SK-N-SH (cell line): Measurements from ENCODE around the gene NUTF2. TPM values are rescaled to one million over a fixed set of nuclear protein-coding genes. Genes with fewer than 3 reads are reported as not detected.

Source experiments
- CTCF ChIA-PET: fragments of 300-600, 350-600 bp; formaldehyde crosslinking; extraction: SDS; loops from one replicate; lab custom pipeline; 2021; lab: Yijun Ruan, JAX
- POLR2A ChIA-PET: fragments of 350-600 bp; sonication (Branson Sonifier 250); formaldehyde crosslinking; extraction: SDS; loops from one replicate; lab custom pipeline; 2020; ENCODE audit warnings: antibody characterized with exemption, inconsistent platforms; lab: Yijun Ruan, JAX
- DNase-seq: peaks from one replicate; pipeline ENCODE4 v3.0.0; 2012
- H2AFZ ChIP-seq: fragments of 200-600 bp; sonication (generic); 2 replicates; pipeline ENCODE4 v1.8.1; 2016; ENCODE audit warnings: antibody characterized with exemption, mild to moderate bottlenecking, low read depth
- H3F3A ChIP-seq: fragments of 200-600 bp; sonication (generic); replicated peaks from 2 replicates; pipeline ENCODE3; 2016; ENCODE audit warnings: antibody characterized with exemption, mild to moderate bottlenecking; ENCODE audit not compliant: insufficient read depth
- H3K27ac ChIP-seq, 2 experiments: fragments of 200-500 bp in 1 of 2; fragments of 200-600 bp in 1 of 2; sonication (Bioruptor generic) in 1 of 2; sonication (generic), shearing (Covaris generic) in 1 of 2; 2 replicates each; pipeline versions ENCODE4 v1.5.1 to v1.6.1; 2014 to 2016; ENCODE audit warnings: low read depth in 2 of 2, inconsistent platforms in 1 of 2, low read length in 1 of 2, mild to moderate bottlenecking in 1 of 2, mixed read lengths in 1 of 2
- H3K27me3 ChIP-seq: fragments of 200-600 bp; sonication (generic), shearing (Covaris generic); 2 replicates; pipeline ENCODE4 v1.6.1; 2016; ENCODE audit warnings: mixed run types; ENCODE audit not compliant: insufficient read depth
- H3K36me3 ChIP-seq, 2 experiments: fragments of 200-500 bp in 1 of 2; fragments of 200-600 bp in 1 of 2; sonication (Bioruptor generic) in 1 of 2; sonication (generic) in 1 of 2; replicated peaks in 1 of 2; 2 replicates each; pipeline versions ENCODE3 to v1.5.1; 2014 to 2016; ENCODE audit warnings: low read length in 1 of 2, mild to moderate bottlenecking in 1 of 2; ENCODE audit not compliant: insufficient read depth in 2 of 2, control insufficient read depth in 1 of 2
- H3K4me1 ChIP-seq, 2 experiments: fragments of 200-500 bp in 1 of 2; fragments of 200-600 bp in 1 of 2; sonication (Bioruptor generic) in 1 of 2; sonication (generic), shearing (Covaris generic) in 1 of 2; 2 replicates each; pipeline versions ENCODE4 v1.5.1 to v1.6.1; 2014 to 2016; ENCODE audit warnings: low read depth in 1 of 2, low read length in 1 of 2, mixed run types in 1 of 2; ENCODE audit not compliant: insufficient read depth in 2 of 2, control insufficient read depth in 1 of 2
- H3K4me2 ChIP-seq: fragments of 200-600 bp; sonication (generic), shearing (Covaris generic); 2 replicates; pipeline ENCODE4 v1.6.1; 2017; ENCODE audit warnings: mixed run types
- H3K4me3 ChIP-seq, 2 experiments: fragments of 200-500 bp in 1 of 2; fragments of 200-600 bp in 1 of 2; sonication (Bioruptor generic) in 1 of 2; sonication (generic), shearing (Covaris generic) in 1 of 2; 2 replicates each; pipeline versions ENCODE4 v1.5.1 to v1.8.1; 2014 to 2016; ENCODE audit warnings: low read depth in 2 of 2, inconsistent platforms in 1 of 2, low read length in 1 of 2, mild to moderate bottlenecking in 1 of 2, mixed read lengths in 1 of 2, moderate library complexity in 1 of 2
- H3K79me2 ChIP-seq: fragments of 200-600 bp; sonication (generic); 2 replicates; pipeline ENCODE4 v1.8.1; 2017; ENCODE audit warnings: mild to moderate bottlenecking; ENCODE audit not compliant: insufficient read depth
- H3K9ac ChIP-seq: fragments of 200-600 bp; sonication (generic); 2 replicates; pipeline ENCODE4 v1.6.1; 2017; ENCODE audit warnings: mixed run types
- H3K9me2 ChIP-seq: fragments of 200-600 bp; sonication (generic); 2 replicates; pipeline ENCODE4 v1.6.1; 2017; ENCODE audit warnings: mixed run types
- H3K9me3 ChIP-seq: fragments of 200-600 bp; sonication (generic); 2 replicates; pipeline ENCODE4 v1.6.1; 2017; ENCODE audit warnings: mixed run types, mild to moderate bottlenecking, moderate library complexity
- H4K20me1 ChIP-seq: fragments of 200-600 bp; sonication (generic); 2 replicates; pipeline ENCODE4 v1.6.1; 2017; ENCODE audit warnings: mild to moderate bottlenecking, mixed run types; ENCODE audit not compliant: insufficient read depth
- CHD2 ChIP-seq: fragments of 150-350 bp; IDR thresholded peaks from 2 replicates; pipeline ENCODE4 v1.6.1; 2018; ENCODE audit warnings: low read length; ENCODE audit not compliant: partially characterized antibody
- CTCF ChIP-seq: fragments of 200-600 bp; sonication (generic); IDR thresholded peaks from 2 replicates; pipeline ENCODE4 v1.6.1; 2017; ENCODE audit warnings: antibody characterized with exemption, mild to moderate bottlenecking, moderate library complexity
- FOXJ3 ChIP-seq: sonication (generic); formaldehyde crosslinking; IDR thresholded peaks from 2 replicates; pipeline ENCODE4 v1.5.1; 2020; ENCODE audit warnings: mild to moderate bottlenecking, missing genetic modification reagents
- FOXM1 ChIP-seq: IDR thresholded peaks from 2 replicates; pipeline ENCODE4 v1.4.0; 2012; ENCODE audit warnings: low read depth, mild to moderate bottlenecking
- MEF2A ChIP-seq: IDR thresholded peaks from 2 replicates; pipeline ENCODE4 v1.4.0; 2012; ENCODE audit warnings: low read depth, borderline replicate concordance
- POLR2AphosphoS5 ChIP-seq: IDR thresholded peaks from 2 replicates; pipeline ENCODE4 v1.6.1; 2012; ENCODE audit warnings: low read depth, low read length
- RAD21 ChIP-seq: IDR thresholded peaks from 2 replicates; pipeline ENCODE4 v1.6.1; 2012; ENCODE audit warnings: mild to moderate bottlenecking, low read length
- REST ChIP-seq: IDR thresholded peaks from 2 replicates; pipeline ENCODE4 v1.6.1; 2012; ENCODE audit warnings: mild to moderate bottlenecking, low read depth, low read length, moderate library complexity
- RFX5 ChIP-seq: IDR thresholded peaks from 2 replicates; pipeline ENCODE4 v1.6.1; 2012; ENCODE audit warnings: mild to moderate bottlenecking, improper control_type of control experiment, low read length
- RXRA ChIP-seq: IDR thresholded peaks from 2 replicates; pipeline ENCODE4 v1.4.0; 2012; ENCODE audit warnings: low read depth, mild to moderate bottlenecking, borderline replicate concordance
- SIN3A ChIP-seq: IDR thresholded peaks from 2 replicates; pipeline ENCODE4 v1.6.1; 2012; ENCODE audit warnings: low read depth, mild to moderate bottlenecking, low read length, moderate library complexity, borderline replicate concordance
- SMC3 ChIP-seq: IDR thresholded peaks from 2 replicates; pipeline ENCODE4 v1.6.1; 2012; ENCODE audit warnings: low read depth, low read length, improper control_type of control experiment
- TAF1 ChIP-seq: IDR thresholded peaks from 2 replicates; pipeline ENCODE4 v1.6.1; 2012; ENCODE audit warnings: low read depth, mild to moderate bottlenecking, low read length, moderate library complexity, borderline replicate concordance
- TCF12 ChIP-seq: IDR thresholded peaks from 2 replicates; pipeline ENCODE4 v1.4.0; 2012
- USF1 ChIP-seq: IDR thresholded peaks from 2 replicates; pipeline ENCODE4 v1.4.0; 2012; ENCODE audit warnings: low read depth, borderline replicate concordance
- YY1 ChIP-seq: IDR thresholded peaks from 2 replicates; pipeline ENCODE4 v1.4.0; 2012; ENCODE audit warnings: low read depth, mild to moderate bottlenecking
- WGBS: methylation state at CpG from one replicate; pipeline ENCODE4 v1.1.6; 2017; ENCODE audit warnings: low lambda C conversion rate; 5-methylcytosine and 5-hydroxymethylcytosine counted together
- polyA plus RNA-seq, 3 experiments: library from polyadenylated mRNA; depleted of rRNA; stranded (reverse); fragments of >200 nt; gene quantifications; 2 replicates each; pipeline ENCODE4 v1.2.3, GENCODE V29; 2012

The NUTF2 gene
- polyA plus RNA-seq, 1 of the 3 experiments (the other 2 are of a cell fraction), result 449 TPM

- Histone ChIP-seq H3K9me2 (no peaks in the 10 kb centered on the region), H3K9ac (no peak overlapping the region), H3K36me3 (no peaks in the 10 kb centered on the region), H3K4me1 (no peaks in the 10 kb centered on the region), H2AFZ (no peak overlapping the region), H3K79me2 (peaks cover 42% of the 10 kb centered on the region), H3K9me3 (no peaks in the 10 kb centered on the region), H4K20me1 (peaks cover 10% of the 10 kb centered on the region; the same call in 1 of the 2 replicates), H3F3A (no peaks in the 10 kb centered on the region), H3K4me3 (no peak overlapping the region), H3K27ac (no peak overlapping the region), H3K4me2 (no peak overlapping the region), H3K27me3 (no peaks in the 10 kb centered on the region)
- TF ChIP-seq TAF1 (no peak), SIN3A (no peak), MEF2A (no peak), YY1 (no peak)
- no peak for DNase-seq
- 97% methylated on average over 4 of the region's 4 CpGs for WGBS
- CTCF ChIA-PET, result interaction anchor here (1.2 to 1.6 kb wide), 2 partner anchors 19 to 32 kb away, joined by 3 read pairs; no protein-coding TSS in a partner anchor
- POLR2A ChIA-PET, result no interaction called here
Observed at GRCh38 chr16:67902831-67903230, 56.1 kb downstream of the NUTF2 start.

GRCh38 chr16:67907397-67908180 is 60.9 kb downstream of the NUTF2 start:
- no peak for DNase-seq
- Histone ChIP-seq H3K4me3 (no peak overlapping the region), H3F3A (no peaks in the 10 kb centered on the region), H2AFZ (no peak overlapping the region), H3K36me3 (peaks cover 0 to 12% of the 10 kb centered on the region in 2 experiments), H4K20me1 (0 out of 2 replicates have a peak, but pooled peaks cover 3% of the 10 kb centered on the region), H3K27ac (no peak overlapping the region), H3K9ac (no peak overlapping the region), H3K4me1 (peaks cover 0 to 14% of the 10 kb centered on the region in 2 experiments; a peak in 1 of 4 replicates), H3K79me2 (peaks cover 15% of the 10 kb centered on the region; the same call in 1 of the 2 replicates), H3K27me3 (no peaks in the 10 kb centered on the region), H3K9me2 (no peaks in the 10 kb centered on the region), H3K4me2 (no peak overlapping the region), H3K9me3 (no peaks in the 10 kb centered on the region)
- WGBS, result 91% methylated on average over 11 of the region's 11 CpGs
- no peak for TF ChIP-seq MEF2A
- TF ChIP-seq SMC3, result no peak
- no peak for TF ChIP-seq RAD21
- TF ChIP-seq SIN3A, result no peak
- TF ChIP-seq POLR2AphosphoS5, result no peak
- no peak for TF ChIP-seq RFX5
- TF ChIP-seq FOXJ3 (CRISPR knock-in tag), result no peak
- TF ChIP-seq CHD2, result no peak
- TF ChIP-seq CTCF, result no peak
- no peak for TF ChIP-seq REST
- no peak for TF ChIP-seq FOXM1
- TF ChIP-seq TCF12, result no peak
- no peak for TF ChIP-seq USF1
- TF ChIP-seq RXRA, result no peak
- ChIA-PET POLR2A (no interaction called here), CTCF (interaction anchor here (0.8 to 2.5 kb wide), 3 partner anchors 10 to 24 kb away, joined by 4 to 9 read pairs (median 4); no protein-coding TSS in a partner anchor)
